ENCODE results near the gene BRSK1.

The BRSK1 gene

GRCh38 chr19:55254625-55254977, 29.2 kb upstream of the BRSK1 start:
- no peak for DNase-seq

GRCh38 chr19:55255618-55256423, 28.0 kb upstream of the BRSK1 start:
- DNase-seq, result peak; percentile 38

- no peak for DNase-seq
Measured at GRCh38 chr19:55256562-55257460, 27.0 kb upstream of the BRSK1 start.

GRCh38 chr19:55257461-55258420, 26.1 kb upstream of the BRSK1 start:
- DNase-seq, result no peak

GRCh38 chr19:55258476-55258827, 25.3 kb upstream of the BRSK1 start:
- DNase-seq, result no peak

- DNase-seq, result peak; percentile 96
Measured at GRCh38 chr19:55258828-55259539, 24.8 kb upstream of the BRSK1 start, which contains the start of gene PPP6R1. TSS of gene PPP6R1 (minus strand) at chr19:55259017. CDS start at chr19:55247103, 11,914 bp downstream.

GRCh38 chr19:55259540-55260210, 24.1 kb upstream of the BRSK1 start:
- no peak for DNase-seq

- DNase-seq, result no peak
Measured at GRCh38 chr19:55261671-55262126, 22.1 kb upstream of the BRSK1 start.

GRCh38 chr19:55262359-55262758, 21.4 kb upstream of the BRSK1 start:
- no peak for DNase-seq

- no peak for DNase-seq
Measured at GRCh38 chr19:55264531-55264930, 19.3 kb upstream of the BRSK1 start.

GRCh38 chr19:55265173-55265572, 18.6 kb upstream of the BRSK1 start:
- no peak for DNase-seq

GRCh38 chr19:55265723-55266386, 17.9 kb upstream of the BRSK1 start:
- no peak for DNase-seq

GRCh38 chr19:55266404-55266803, 17.4 kb upstream of the BRSK1 start:
- no peak for DNase-seq

GRCh38 chr19:55266840-55267239, 17.0 kb upstream of the BRSK1 start:
- DNase-seq, result no peak

- DNase-seq, result no peak
Measured at GRCh38 chr19:55269299-55269698, 14.5 kb upstream of the BRSK1 start.

GRCh38 chr19:55270172-55270942, 13.4 kb upstream of the BRSK1 start:
- DNase-seq, result no peak

- no peak for DNase-seq
Measured at GRCh38 chr19:55272142-55272541, 11.7 kb upstream of the BRSK1 start.

GRCh38 chr19:55273978-55274707, 9.7 kb upstream of the BRSK1 start:
- no peak for DNase-seq

Measured in central memory CD4-positive, alpha-beta T cell (primary cell).